ENCODE data around the gene GMCL2.

GMCL2 gene

DNA sequence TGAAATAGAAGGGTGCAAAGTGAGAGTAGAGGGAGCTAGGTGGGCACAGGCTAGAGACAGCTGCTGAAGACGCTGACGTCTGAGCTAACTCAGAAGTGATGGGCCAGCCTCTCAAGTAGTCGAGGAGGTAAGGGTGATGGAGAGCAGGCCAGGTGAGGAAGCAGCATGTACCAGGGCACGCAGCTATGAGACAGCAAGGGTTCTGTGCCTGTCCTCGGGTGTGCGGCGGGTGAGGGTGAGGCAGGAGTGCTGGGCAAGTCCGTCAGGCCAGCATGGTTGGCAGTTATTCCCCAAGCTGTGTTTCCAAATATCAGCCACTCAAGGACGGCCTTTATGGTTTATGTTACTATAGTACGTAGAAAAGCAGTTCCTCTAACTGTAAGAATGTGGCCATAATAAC lies 50.2 kb downstream of the GMCL2 start:
- H3K18ac ChIP-seq (ENCODE audit: low read length) = no peak overlapping the region
- no peak overlapping the region for H4K91ac ChIP-seq (ENCODE audit: low read depth, low read length)
- DNase-seq = no peak
- H2BK120ac ChIP-seq (ENCODE audit: insufficient read depth, low read length, poor library complexity) = no peak overlapping the region
- no peak overlapping the region for H3K23ac ChIP-seq (ENCODE audit: low read length)
- WGBS (ENCODE audit: extremely low coverage, insufficient coverage, insufficient read length) = no CpG with 5 or more reads among the region's 10 CpGs
- H2AK5ac ChIP-seq (ENCODE audit: low read length) = no peak overlapping the region
- no peak overlapping the region for H4K12ac ChIP-seq (ENCODE audit: low read depth, low read length)
- H3K79me2 ChIP-seq (ENCODE audit: control insufficient read depth, insufficient read depth, low read length, poor library complexity) = no peaks in the 10 kb centered on the region
- H3K79me1 ChIP-seq (ENCODE audit: low read length) = no peaks in the 10 kb centered on the region
- H3K4me2 ChIP-seq (ENCODE audit: low read length) = no peak overlapping the region
- H4K8ac ChIP-seq (ENCODE audit: low read depth, low read length) = no peak overlapping the region
- H3K14ac ChIP-seq (ENCODE audit: low read length) = no peak overlapping the region
- H3K4me1 ChIP-seq (ENCODE audit: control insufficient read depth in 1 of 2, insufficient read depth in 2 of 2, low read length in 2 of 2) = no peaks in the 10 kb centered on the region
- H3K9ac ChIP-seq (ENCODE audit: low read length) = no peak overlapping the region
- no peaks in the 10 kb centered on the region for H3K27me3 ChIP-seq (ENCODE audit: insufficient read depth, low read length)
- H2BK12ac ChIP-seq (ENCODE audit: low read length) = no peak overlapping the region
- no peak overlapping the region for H2BK5ac ChIP-seq (ENCODE audit: low read depth, low read length, poor library complexity)
- H3K9me3 ChIP-seq (ENCODE audit: insufficient read depth, low read depth, low read length) = no peaks in the 10 kb centered on the region
- peaks cover 11 to 13% of the 10 kb centered on the region in 2 experiments for H3K36me3 ChIP-seq (ENCODE audit: control insufficient read depth in 1 of 2, insufficient read depth in 2 of 2, low read length in 2 of 2)
- H2AFZ ChIP-seq (ENCODE audit: insufficient read depth, low read length, poor library complexity) = no peak overlapping the region
- no peak overlapping the region for H3K27ac ChIP-seq (ENCODE audit: low read depth, low read length)
- no peak overlapping the region for H3K4me3 ChIP-seq (ENCODE audit: low read depth, low read length)
- no peak overlapping the region for H3K4ac ChIP-seq (ENCODE audit: low read depth, low read length)
